Gastrocnemius medialis (tissue), 4 donors: Measurements from ENCODE around the gene YWHAB. TPM values are rescaled to one million over a fixed set of nuclear protein-coding genes. Genes with fewer than 3 reads are reported as not detected.

Experiments used
- ATAC-seq, 2 donors: fragments of 150-250 bp; one replicate each; pipeline ENCODE4 v1.9.1; 2016
- DNase-seq, 2 donors: peaks; one replicate each; pipeline ENCODE4 v3.0.0-alpha.2; 2019
- H3K27ac ChIP-seq, 4 donors: fragments of 200-600 bp; sonication (generic); 1 replicate in 1 of 4; 2 replicates in 3 of 4; pipeline ENCODE4 v1.5.1; 2016 to 2018; ENCODE audit warnings: mild to moderate bottlenecking in 2 of 4, moderate library complexity in 1 of 4
- H3K27me3 ChIP-seq, 3 donors: fragments of 200-600 bp; sonication (generic) in 2 of 3; 1 replicate in 1 of 3; 2 replicates in 2 of 3; pipeline versions ENCODE4 v1.5.1 to v1.6.0; 2016 to 2019; ENCODE audit warnings: mild to moderate bottlenecking in 1 of 3, moderate library complexity in 1 of 3
- H3K36me3 ChIP-seq, 2 donors: fragments of 200-600 bp; sonication (generic) in 1 of 2; one replicate each; pipeline ENCODE4 v1.5.1; 2017 to 2018
- H3K4me1 ChIP-seq, 2 donors: fragments of 200-600 bp; sonication (generic) in 1 of 2; one replicate each; pipeline ENCODE4 v1.5.1; 2016 to 2017; ENCODE audit warnings: mild to moderate bottlenecking in 2 of 2
- H3K4me3 ChIP-seq, 4 donors: fragments of 200-600 bp; sonication (generic) in 3 of 4; 1 replicate in 1 of 4; 2 replicates in 3 of 4; pipeline ENCODE4 v1.5.1; 2016 to 2019; ENCODE audit warnings: mild to moderate bottlenecking in 2 of 4
- H3K9me3 ChIP-seq, 3 donors: fragments of 200-600 bp; sonication (generic) in 2 of 3; 1 replicate in 1 of 3; 2 replicates in 2 of 3; pipeline ENCODE4 v1.5.1; 2016 to 2019
- POLR2A ChIP-seq, 2 donors: fragments of 450-650 bp; IDR thresholded peaks; one replicate each; pipeline ENCODE4 v1.6.1; 2017; ENCODE audit warnings: antibody characterized with exemption in 2 of 2, mild to moderate bottlenecking in 2 of 2, moderate library complexity in 2 of 2
- in situ Hi-C, 4 donors: fragments of 200-750 bp; cut with MboI; loops; one replicate each; pipeline versions ENCODE4 v1.15.0 to v1.8.0; 2017; ENCODE audit warnings: low sequenced_read_pairs in 4 of 4
- intact Hi-C: fragments of 100-400 bp; cut with DNase I; formaldehyde crosslinking; loops from one replicate; pipeline ENCODE4 v1.15.1; 2023; ENCODE audit warnings: low total_unique reads
- total RNA-seq, 4 donors: library from RNA; depleted of rRNA; stranded (reverse); fragments of >200 nt; gene quantifications; one replicate each; pipeline versions ENCODE4 v1.1.0 to v1.2.3, GENCODE V29; 2016
- TF ChIP-seq, protein P1 (sequence below), 5 experiments: fragments of 450-650 bp in 3 of 5; fragments of 200-600 bp in 2 of 5; sonication (generic) in 2 of 5; IDR thresholded peaks in 4 of 5; conservative IDR thresholded peaks in 1 of 5; 1 replicate in 4 of 5; 2 replicates in 1 of 5; pipeline ENCODE4 v1.5.1; 2016 to 2019; ENCODE audit warnings: antibody characterized with exemption in 5 of 5, mild to moderate bottlenecking in 3 of 5, moderate library complexity in 3 of 5

Gene YWHAB
- total RNA-seq, 4 donors from 2014 or later: 73.2 to 77.9 (median 75.2) TPM

DNA sequence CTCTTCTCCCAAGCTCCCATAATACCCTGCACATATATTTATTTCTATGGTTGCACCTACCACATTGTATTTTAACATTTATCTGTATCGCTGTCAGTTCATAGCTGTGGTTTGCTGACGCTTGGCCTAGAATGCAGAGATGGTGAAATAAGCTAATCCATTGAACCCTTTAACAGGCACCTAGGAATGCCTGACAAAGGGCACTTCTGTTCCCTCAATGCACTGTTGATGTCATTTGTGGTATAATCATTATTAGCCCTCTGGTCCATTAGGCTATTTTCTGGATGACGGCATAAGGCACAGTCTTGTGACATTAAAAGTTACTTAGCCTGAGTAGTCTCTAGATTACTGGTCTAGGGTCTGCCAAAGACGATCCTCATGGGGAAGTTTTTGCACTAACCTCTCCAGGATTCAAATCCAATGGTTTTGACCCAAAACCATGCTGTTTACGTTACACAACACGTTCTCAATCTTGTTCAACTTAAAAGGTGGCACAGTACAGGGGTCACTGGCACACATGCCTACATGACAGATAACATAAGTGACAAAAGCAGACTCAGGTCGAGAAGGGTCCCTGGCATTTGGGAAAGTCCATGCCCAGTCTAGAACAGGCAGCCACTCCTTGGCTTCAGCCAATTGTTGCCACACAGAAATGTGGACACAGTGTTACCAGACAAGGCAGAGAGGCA, 2.1 kb upstream of the YWHAB start:
- no peaks in the 10 kb centered on the region for H3K27me3 ChIP-seq
- H3K27ac ChIP-seq: no peak overlapping the region
- TF ChIP-seq, protein P1, sequence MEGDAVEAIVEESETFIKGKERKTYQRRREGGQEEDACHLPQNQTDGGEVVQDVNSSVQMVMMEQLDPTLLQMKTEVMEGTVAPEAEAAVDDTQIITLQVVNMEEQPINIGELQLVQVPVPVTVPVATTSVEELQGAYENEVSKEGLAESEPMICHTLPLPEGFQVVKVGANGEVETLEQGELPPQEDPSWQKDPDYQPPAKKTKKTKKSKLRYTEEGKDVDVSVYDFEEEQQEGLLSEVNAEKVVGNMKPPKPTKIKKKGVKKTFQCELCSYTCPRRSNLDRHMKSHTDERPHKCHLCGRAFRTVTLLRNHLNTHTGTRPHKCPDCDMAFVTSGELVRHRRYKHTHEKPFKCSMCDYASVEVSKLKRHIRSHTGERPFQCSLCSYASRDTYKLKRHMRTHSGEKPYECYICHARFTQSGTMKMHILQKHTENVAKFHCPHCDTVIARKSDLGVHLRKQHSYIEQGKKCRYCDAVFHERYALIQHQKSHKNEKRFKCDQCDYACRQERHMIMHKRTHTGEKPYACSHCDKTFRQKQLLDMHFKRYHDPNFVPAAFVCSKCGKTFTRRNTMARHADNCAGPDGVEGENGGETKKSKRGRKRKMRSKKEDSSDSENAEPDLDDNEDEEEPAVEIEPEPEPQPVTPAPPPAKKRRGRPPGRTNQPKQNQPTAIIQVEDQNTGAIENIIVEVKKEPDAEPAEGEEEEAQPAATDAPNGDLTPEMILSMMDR (IDR thresholded peaks at IDR 0.05 in 4 of 5, conservative IDR thresholded peaks at IDR 0.05 in 1 of 5): no peak
- TF ChIP-seq POLR2A (IDR thresholded peaks at IDR 0.05): no peak
- intact Hi-C loops: loop anchor here (10.0 kb wide), 1 partner anchor 669 kb away; the partner anchor contains the start of gene OSER1
- H3K4me1 ChIP-seq: peaks cover 26 to 27% of the 10 kb centered on the region in 2 donors
- H3K36me3 ChIP-seq: no peaks in the 10 kb centered on the region
- in situ Hi-C loops: no loop called here
- DNase-seq (no peak), ATAC-seq (no peak)
- no peaks in the 10 kb centered on the region for H3K9me3 ChIP-seq
- no peak overlapping the region for H3K4me3 ChIP-seq

DNA sequence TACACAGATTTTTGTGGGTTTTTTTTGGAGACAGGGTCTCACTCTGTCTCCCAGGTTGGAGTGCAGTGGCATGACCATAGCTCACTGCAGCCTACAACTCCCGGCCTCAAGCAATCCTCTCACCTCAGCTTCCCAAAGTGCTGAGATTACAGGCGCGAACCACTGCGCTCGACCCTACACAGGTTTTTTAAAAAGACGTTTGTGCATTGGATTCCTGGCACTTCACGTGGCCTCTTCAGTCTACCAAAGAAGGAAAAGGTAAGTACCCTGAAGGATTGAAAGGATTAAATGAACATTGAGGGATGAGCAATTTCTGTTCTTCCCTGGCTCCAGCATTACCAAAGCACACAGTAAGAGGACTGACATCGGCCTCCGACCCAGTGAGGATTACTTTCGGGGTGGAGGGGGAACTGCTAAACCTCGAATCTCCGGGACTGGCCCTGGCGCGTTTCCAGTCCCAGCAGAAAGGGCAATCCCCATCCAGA, 556 bp upstream of the YWHAB start:
- H3K4me3 ChIP-seq: peak overlapping the region; percentile 74 to 96 (median 80)
- ATAC-seq (peak in 1 of 2 donors; percentile 2), DNase-seq (no peak)
- in situ Hi-C loops: no loop called here
- H3K27ac ChIP-seq: peak overlapping the region; percentile 84 to 97 (median 92)
- no peaks in the 10 kb centered on the region for H3K9me3 ChIP-seq
- H3K36me3 ChIP-seq: no peaks in the 10 kb centered on the region
- H3K27me3 ChIP-seq: no peaks in the 10 kb centered on the region
- peaks cover 29 to 36% of the 10 kb centered on the region in 2 donors for H3K4me1 ChIP-seq
- intact Hi-C loops: loop anchor here (2.0 to 10.0 kb wide), 2 partner anchors 76 to 670 kb away; partner anchors contain the start of genes OSER1 and TOMM34
- TF ChIP-seq, protein P1 (IDR thresholded peaks at IDR 0.05 in 4 of 5, conservative IDR thresholded peaks at IDR 0.05 in 1 of 5): no peak
- no peak for TF ChIP-seq POLR2A (IDR thresholded peaks at IDR 0.05)

DNA sequence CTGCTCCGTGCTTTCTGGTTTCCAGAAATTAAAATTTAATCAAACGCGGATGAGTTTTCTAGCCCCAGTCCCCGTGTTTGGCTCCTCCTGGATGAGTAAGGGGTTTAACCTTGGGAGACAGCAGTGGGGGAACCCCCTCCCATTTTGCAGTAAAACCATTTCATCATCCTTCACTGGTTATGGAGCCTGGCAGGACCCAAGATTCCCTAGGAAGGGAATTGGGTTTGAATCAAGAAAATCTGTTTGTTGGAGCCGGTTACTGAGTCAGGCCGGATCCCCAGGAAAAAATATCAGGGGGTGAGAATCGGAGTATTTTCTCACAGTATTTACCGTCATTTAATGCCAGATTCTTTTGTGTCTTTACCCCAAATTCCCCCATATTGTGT, 754 bp downstream of the YWHAB start:
- Histone ChIP-seq H3K36me3 (no peaks in the 10 kb centered on the region), H3K9me3 (no peaks in the 10 kb centered on the region), H3K4me1 (peaks cover 29 to 39% of the 10 kb centered on the region in 2 donors), H3K27me3 (no peaks in the 10 kb centered on the region), H3K27ac (peak overlapping the region; percentile 84 to 97 (median 92)), H3K4me3 (peak overlapping the region; percentile 74 to 96 (median 80))
- no peak for TF ChIP-seq POLR2A (IDR thresholded peaks at IDR 0.05)
- TF ChIP-seq, protein P1 (IDR thresholded peaks at IDR 0.05 in 4 of 5, conservative IDR thresholded peaks at IDR 0.05 in 1 of 5): no peak
- DNase-seq: no peak
- in situ Hi-C loops: no loop called here
- intact Hi-C loops: loop anchor here (10.0 kb wide), 1 partner anchor 671 kb away; the partner anchor contains the start of gene OSER1
- ATAC-seq: no peak

DNA sequence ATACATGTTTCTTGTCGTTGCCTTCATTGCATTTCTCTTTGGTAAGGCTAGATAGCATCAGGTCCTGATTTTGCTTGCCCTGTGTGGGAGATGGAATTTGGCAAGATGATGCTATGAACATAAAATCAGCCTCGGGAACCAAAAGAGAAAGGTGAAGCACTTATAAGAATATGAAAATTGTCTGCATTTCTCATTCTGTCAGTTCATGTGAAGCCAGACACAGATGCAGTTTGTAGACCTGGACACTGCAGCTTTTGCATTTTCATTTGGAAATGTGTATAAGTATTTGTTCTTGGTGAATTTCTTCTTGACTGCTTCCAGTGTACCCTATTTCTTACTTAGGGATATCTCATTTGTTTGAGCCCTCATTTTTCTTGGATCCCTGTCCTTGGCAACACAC, 1.3 kb downstream of the YWHAB start:
- DNase-seq: no peak
- H3K4me1 ChIP-seq: peaks cover 29 to 39% of the 10 kb centered on the region in 2 donors
- ATAC-seq: no peak
- in situ Hi-C loops: no loop called here
- H3K27me3 ChIP-seq: no peaks in the 10 kb centered on the region
- H3K36me3 ChIP-seq: no peaks in the 10 kb centered on the region
- H3K27ac ChIP-seq: peak overlapping the region; percentile 84 to 97 (median 92)
- no peaks in the 10 kb centered on the region for H3K9me3 ChIP-seq
- peak overlapping the region; percentile 74 to 96 (median 80) for H3K4me3 ChIP-seq
- intact Hi-C loops: loop anchor here (10.0 kb wide), 1 partner anchor 672 kb away; the partner anchor contains the start of gene OSER1
- TF ChIP-seq, protein P1 (IDR thresholded peaks at IDR 0.05 in 4 of 5, conservative IDR thresholded peaks at IDR 0.05 in 1 of 5): no peak
- TF ChIP-seq POLR2A (IDR thresholded peaks at IDR 0.05): no peak
